ENCODE data around the gene MYCBP2.

MYCBP2 gene

DNA sequence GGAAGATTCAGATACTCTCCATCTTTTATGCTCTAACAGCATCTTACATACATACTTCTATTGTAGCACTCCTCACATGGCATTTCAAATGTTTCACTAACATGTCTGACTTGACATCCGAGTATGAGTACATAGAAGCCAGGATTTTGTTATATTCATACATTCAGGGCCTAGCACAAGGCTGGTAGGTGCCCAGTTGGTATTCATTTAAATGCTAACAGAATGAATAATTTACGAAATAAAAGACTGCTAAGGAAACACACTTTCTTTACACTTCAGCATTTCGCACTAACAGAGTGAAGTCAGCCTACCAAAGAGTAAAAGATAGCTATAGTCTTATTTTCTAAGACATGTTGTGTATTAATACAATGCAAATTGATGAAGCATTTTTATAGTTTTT, 232.1 kb downstream of the MYCBP2 start:
- no peak for DNase-seq (ENCODE audit: low read depth)
- TF ChIP-seq, protein P1, sequence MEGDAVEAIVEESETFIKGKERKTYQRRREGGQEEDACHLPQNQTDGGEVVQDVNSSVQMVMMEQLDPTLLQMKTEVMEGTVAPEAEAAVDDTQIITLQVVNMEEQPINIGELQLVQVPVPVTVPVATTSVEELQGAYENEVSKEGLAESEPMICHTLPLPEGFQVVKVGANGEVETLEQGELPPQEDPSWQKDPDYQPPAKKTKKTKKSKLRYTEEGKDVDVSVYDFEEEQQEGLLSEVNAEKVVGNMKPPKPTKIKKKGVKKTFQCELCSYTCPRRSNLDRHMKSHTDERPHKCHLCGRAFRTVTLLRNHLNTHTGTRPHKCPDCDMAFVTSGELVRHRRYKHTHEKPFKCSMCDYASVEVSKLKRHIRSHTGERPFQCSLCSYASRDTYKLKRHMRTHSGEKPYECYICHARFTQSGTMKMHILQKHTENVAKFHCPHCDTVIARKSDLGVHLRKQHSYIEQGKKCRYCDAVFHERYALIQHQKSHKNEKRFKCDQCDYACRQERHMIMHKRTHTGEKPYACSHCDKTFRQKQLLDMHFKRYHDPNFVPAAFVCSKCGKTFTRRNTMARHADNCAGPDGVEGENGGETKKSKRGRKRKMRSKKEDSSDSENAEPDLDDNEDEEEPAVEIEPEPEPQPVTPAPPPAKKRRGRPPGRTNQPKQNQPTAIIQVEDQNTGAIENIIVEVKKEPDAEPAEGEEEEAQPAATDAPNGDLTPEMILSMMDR (conservative IDR thresholded peaks at IDR 0.05; ENCODE audit: low read length): no peak
- no peak overlapping the region for H3K4me3 ChIP-seq (ENCODE audit: low read length)

DNA sequence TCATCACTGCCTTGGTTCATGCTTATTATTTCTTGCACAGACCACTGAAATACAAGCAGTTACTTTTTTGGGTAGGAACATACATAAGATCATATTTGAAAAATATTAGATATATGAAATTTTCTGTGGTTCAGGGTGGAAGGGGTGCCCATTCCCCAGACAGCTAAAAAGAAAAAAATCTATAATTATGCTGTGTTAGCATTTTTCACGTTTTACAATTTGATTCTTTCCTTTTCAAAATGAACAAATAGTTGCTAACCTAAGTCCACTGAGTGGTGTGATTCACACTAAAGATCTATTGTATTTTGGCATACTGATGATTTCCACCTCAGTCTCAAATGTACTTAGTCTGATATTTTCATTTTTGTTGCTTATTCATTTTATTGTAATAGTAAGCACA, 233.2 kb downstream of the MYCBP2 start:
- no peak for DNase-seq (ENCODE audit: low read depth)
- H3K4me3 ChIP-seq (ENCODE audit: low read length): no peak overlapping the region
- TF ChIP-seq, protein P1 (conservative IDR thresholded peaks at IDR 0.05; ENCODE audit: low read length): no peak

DNA sequence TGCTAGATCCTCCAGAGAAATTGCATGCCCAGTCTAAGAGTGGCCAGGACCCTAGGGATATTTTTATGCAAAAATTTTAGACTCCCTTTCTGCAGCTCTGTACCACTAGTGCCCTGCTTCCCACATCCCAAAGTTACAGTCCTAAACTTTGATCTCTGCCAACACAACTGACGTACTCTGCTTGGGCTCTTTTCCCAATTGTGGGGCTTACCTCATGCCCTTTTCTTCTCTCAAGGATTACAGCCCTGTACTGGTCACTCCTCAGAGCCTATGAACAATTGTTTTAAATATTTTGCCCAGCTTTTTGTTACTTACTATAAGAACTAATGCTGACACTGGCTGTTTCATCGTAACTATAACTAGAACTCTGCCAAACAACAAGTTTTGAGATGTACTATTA, 242.1 kb downstream of the MYCBP2 start:
- H3K4me3 ChIP-seq (ENCODE audit: low read length): no peak overlapping the region
- TF ChIP-seq, protein P1 (conservative IDR thresholded peaks at IDR 0.05; ENCODE audit: low read length): no peak
- DNase-seq (ENCODE audit: low read depth): no peak

DNA sequence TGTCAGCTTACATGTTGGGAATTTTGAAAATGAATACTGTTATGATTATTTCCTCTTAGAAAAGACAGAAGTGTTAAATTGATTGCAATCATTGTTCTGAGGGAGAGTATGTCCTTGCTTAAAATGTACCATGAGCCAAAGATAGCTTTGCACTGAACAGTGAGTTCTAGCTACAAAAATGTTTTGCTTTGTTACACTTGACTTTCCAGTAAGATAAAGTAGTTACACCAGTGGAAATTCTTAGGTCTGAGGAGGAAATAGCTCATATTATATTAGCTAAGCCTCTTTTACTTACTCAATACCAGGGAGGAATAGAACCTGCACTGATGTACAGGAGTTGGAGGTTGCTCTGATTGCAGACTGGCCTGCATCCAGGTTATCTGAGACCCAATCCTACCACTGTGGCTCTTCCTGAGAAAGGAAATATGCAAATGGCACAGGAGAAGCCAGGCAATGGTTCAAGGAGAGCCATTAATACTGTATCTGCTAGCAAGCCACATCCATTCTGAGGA, 246.9 kb downstream of the MYCBP2 start:
- DNase-seq (ENCODE audit: low read depth): no peak
- TF ChIP-seq, protein P1 (conservative IDR thresholded peaks at IDR 0.05; ENCODE audit: low read length): no peak
- no peak overlapping the region for H3K4me3 ChIP-seq (ENCODE audit: low read length)

DNA sequence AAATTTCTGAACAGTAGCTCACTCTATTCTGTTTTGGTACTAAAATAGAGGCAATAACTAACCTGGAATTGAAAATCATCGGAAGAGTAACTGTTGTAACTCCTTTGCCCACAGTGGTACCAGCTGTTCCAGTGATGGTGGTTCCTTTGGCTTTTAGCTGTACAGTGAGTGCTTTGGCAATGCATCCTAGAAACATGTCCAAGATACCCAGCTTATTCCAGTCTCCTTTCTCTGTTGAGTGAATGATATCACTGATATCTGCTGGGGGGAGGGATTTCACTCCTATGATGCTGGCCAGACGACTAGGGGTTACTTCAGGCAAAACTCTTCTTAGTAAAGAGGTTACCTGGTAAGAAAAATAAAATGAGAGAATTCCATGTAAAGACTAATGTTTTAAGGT, 259.4 kb downstream of the MYCBP2 start:
- H3K4me3 ChIP-seq (ENCODE audit: low read length): no peak overlapping the region
- TF ChIP-seq, protein P1 (conservative IDR thresholded peaks at IDR 0.05; ENCODE audit: low read length): no peak
- DNase-seq (ENCODE audit: low read depth): no peak

DNA sequence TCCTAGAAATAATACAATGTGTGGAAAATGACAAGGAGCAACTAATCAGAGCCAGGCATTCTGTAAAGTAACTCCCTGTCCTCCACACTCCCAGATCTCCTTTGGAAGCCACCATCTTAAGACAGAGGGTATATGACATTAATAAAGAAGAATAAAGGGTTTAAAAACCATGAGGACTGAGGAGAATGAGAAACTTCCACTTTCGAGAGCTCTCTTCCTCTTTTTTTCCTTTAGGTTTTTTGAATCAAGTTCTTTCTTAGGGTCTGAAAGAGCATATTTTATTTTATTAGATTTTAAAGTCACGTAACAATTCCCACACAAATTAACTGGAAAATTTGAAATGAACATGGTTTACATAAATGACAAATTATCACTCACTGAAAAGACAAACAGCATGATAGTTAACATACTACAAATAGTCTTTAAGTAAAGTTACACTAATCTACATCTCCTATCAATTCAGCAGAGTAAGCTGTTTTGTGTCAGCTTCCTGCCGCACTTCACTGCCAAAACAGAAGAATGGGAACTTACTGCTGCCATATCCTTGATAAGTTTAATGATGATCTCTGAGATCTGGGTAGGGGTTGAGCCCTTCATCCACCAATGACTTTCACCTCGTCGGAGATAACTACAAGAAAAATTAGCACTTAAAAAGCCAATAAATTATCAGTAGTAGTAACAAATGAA, 261.3 kb downstream of the MYCBP2 start:
- TF ChIP-seq, protein P1 (conservative IDR thresholded peaks at IDR 0.05; ENCODE audit: low read length): no peak
- no peak overlapping the region for H3K4me3 ChIP-seq (ENCODE audit: low read length)
- no peak for DNase-seq (ENCODE audit: low read depth)

DNA sequence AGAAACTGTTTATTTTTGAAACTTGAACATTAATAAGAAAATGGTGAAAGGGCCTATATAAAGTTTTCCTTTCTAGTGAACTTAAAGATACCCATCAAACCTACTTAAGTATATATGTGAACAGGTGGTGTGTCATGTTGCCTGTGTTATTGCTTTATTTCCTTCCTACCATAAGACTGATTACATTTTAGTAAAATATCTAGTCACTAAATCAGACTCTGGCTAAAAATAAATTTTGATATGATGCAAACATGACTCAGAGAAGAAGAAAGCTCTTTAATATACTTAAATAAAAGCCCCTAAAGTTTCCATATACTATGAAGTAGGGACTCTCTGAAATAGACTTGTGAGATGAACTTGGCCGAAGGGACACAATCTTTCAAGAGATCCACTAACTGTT, 264.8 kb downstream of the MYCBP2 start:
- H3K4me3 ChIP-seq (ENCODE audit: low read length): no peak overlapping the region
- TF ChIP-seq, protein P1 (conservative IDR thresholded peaks at IDR 0.05; ENCODE audit: low read length): no peak
- DNase-seq (ENCODE audit: low read depth): no peak

All from AG10803 (cell line).